Measurements from ENCODE around the gene NAA40.
A peak's percentile ranks its signal among the peaks of the same experiment; 100 is the strongest.

GRCh38 chr11:63938479-63939396 lies at the start of gene NAA40:
- peak; percentile 15 for TF ChIP-seq CTCF (IDR thresholded peaks at IDR 0.05; ENCODE audit: borderline replicate concordance, extremely low read depth, low read length, poor library complexity, severe bottlenecking)
- no peak for TF ChIP-seq EZH2 (IDR thresholded peaks at IDR 0.05; ENCODE audit: borderline replicate concordance, low read depth, low read length, severe bottlenecking)
